Smooth muscle cell (in vitro differentiated cells): ENCODE measurements around the gene SMAP2. TPM values are rescaled to one million over a fixed set of nuclear protein-coding genes. Genes with fewer than 3 reads are reported as not detected.

Source experiments
- DNase-seq: peaks from one replicate; lab custom pipeline; 2025; ENCODE audit not compliant: unreplicated experiment; lab: John Stamatoyannopoulos, UW
- H2AFZ ChIP-seq: fragments of 200-600 bp; sonication (generic); 2 replicates; pipeline ENCODE4 v1.6.0; 2016; ENCODE audit warnings: antibody characterized with exemption, low read depth, mild to moderate bottlenecking
- H3F3A ChIP-seq: fragments of 200-600 bp; sonication (generic); 2 replicates; pipeline ENCODE4 v1.6.0; 2017; ENCODE audit warnings: antibody characterized with exemption, low read depth
- H3K27ac ChIP-seq: fragments of 200-600 bp; sonication (generic); 2 replicates; pipeline ENCODE4 v1.5.1; 2016; ENCODE audit warnings: low read depth, mild to moderate bottlenecking
- H3K27me3 ChIP-seq: fragments of 200-600 bp; sonication (generic); 2 replicates; pipeline ENCODE4 v1.6.1; 2016; ENCODE audit warnings: low read depth, mild to moderate bottlenecking
- H3K36me3 ChIP-seq: fragments of 200-600 bp; sonication (generic); 2 replicates; pipeline ENCODE4 v1.5.1; 2016; ENCODE audit warnings: low read depth
- H3K4me1 ChIP-seq: fragments of 200-600 bp; sonication (generic); 2 replicates; pipeline ENCODE4 v1.5.1; 2016; ENCODE audit warnings: low read depth
- H3K4me2 ChIP-seq: fragments of 200-600 bp; sonication (generic); 2 replicates; pipeline ENCODE4 v1.6.0; 2016; ENCODE audit warnings: mild to moderate bottlenecking
- H3K4me3 ChIP-seq: fragments of 200-600 bp; sonication (generic); 2 replicates; pipeline ENCODE4 v1.5.1; 2016; ENCODE audit warnings: mild to moderate bottlenecking
- H3K79me2 ChIP-seq: fragments of 200-600 bp; sonication (generic); 2 replicates; pipeline ENCODE4 v1.6.0; 2016; ENCODE audit warnings: low read depth, mild to moderate bottlenecking
- H3K9ac ChIP-seq: fragments of 200-600 bp; sonication (generic); 2 replicates; pipeline ENCODE4 v1.6.0; 2016; ENCODE audit warnings: low read depth
- H3K9me3 ChIP-seq: fragments of 200-600 bp; sonication (generic); replicated peaks from 2 replicates; pipeline ENCODE4 v1.5.1; 2016; ENCODE audit warnings: low read depth
- H4K20me1 ChIP-seq: fragments of 200-600 bp; sonication (generic); 2 replicates; pipeline ENCODE4 v1.6.0; 2016; ENCODE audit warnings: low read depth
- WGBS: methylation state at CpG from one replicate; pipeline ENCODE4 v1.1.7; 2016; ENCODE audit warnings: low lambda C conversion rate; 5-methylcytosine and 5-hydroxymethylcytosine counted together
- polyA plus RNA-seq: library from polyadenylated mRNA; unstranded; fragments of >200 nt; fragmentation: Nextera tagmentation; extraction: Ambion mirVana; gene quantifications from 2 replicates; pipeline ENCODE4 v1.2.1, GENCODE V29; 2016
- total RNA-seq: library from RNA; depleted of rRNA; stranded (reverse); fragments of >200 nt; gene quantifications from 2 replicates; pipeline ENCODE4 v1.2.3, GENCODE V29; 2014
- TF ChIP-seq, protein P1 (sequence below): fragments of 200-600 bp; sonication (generic); IDR thresholded peaks from 2 replicates; pipeline ENCODE4 v1.5.1; 2017; ENCODE audit warnings: borderline replicate concordance, mild to moderate bottlenecking, antibody characterized with exemption; ENCODE audit not compliant: insufficient read depth, poor library complexity, severe bottlenecking

The SMAP2 gene
- total and polyA plus RNA-seq, 2 experiments from 2014 or later, result 18.4 to 29.7 TPM

DNA sequence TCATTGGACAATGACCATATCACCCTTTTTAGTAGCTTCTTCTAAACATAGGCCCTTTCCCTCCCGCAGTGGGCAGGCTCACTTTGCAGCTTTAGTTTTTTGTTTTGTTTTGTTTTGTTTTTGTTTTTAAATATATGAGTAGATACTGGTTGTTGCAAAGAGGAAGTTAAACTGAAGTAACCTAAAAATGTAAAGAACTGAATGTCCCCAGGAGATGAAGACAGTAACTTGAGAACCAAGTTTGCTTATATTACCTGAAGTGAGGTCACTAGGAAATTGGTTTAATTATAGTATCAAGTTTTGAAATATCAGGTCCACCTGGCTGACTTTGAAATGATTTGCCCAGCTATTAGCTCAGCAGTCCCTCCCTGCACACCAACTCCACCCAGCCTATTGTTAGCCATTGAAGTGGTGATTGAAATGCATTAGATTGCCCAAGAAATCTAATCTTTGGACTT lies 18.2 kb downstream of the SMAP2 start:
- DNase-seq, result no peak
- Histone ChIP-seq H3K9me3 (no peaks in the 10 kb centered on the region), H3K4me2 (no peak overlapping the region), H3K36me3 (no peaks in the 10 kb centered on the region), H3K27me3 (no peaks in the 10 kb centered on the region), H3K27ac (no peak overlapping the region), H3K4me1 (peaks cover 5% of the 10 kb centered on the region), H4K20me1 (peaks cover 77% of the 10 kb centered on the region), H3K4me3 (no peak overlapping the region), H2AFZ (no peak overlapping the region), H3K9ac (no peak overlapping the region), H3K79me2 (peaks cover 31% of the 10 kb centered on the region), H3F3A (peaks cover 8% of the 10 kb centered on the region)
- TF ChIP-seq, protein P1, sequence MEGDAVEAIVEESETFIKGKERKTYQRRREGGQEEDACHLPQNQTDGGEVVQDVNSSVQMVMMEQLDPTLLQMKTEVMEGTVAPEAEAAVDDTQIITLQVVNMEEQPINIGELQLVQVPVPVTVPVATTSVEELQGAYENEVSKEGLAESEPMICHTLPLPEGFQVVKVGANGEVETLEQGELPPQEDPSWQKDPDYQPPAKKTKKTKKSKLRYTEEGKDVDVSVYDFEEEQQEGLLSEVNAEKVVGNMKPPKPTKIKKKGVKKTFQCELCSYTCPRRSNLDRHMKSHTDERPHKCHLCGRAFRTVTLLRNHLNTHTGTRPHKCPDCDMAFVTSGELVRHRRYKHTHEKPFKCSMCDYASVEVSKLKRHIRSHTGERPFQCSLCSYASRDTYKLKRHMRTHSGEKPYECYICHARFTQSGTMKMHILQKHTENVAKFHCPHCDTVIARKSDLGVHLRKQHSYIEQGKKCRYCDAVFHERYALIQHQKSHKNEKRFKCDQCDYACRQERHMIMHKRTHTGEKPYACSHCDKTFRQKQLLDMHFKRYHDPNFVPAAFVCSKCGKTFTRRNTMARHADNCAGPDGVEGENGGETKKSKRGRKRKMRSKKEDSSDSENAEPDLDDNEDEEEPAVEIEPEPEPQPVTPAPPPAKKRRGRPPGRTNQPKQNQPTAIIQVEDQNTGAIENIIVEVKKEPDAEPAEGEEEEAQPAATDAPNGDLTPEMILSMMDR, result no peak
- WGBS, result 100% methylated on average over 1 of the region's 1 CpG

GRCh38 chr1:40392221-40392620 lies 18.7 kb downstream of the SMAP2 start:
- Histone ChIP-seq H3K4me2 (no peak overlapping the region), H4K20me1 (peaks cover 77% of the 10 kb centered on the region), H3K4me1 (peaks cover 5% of the 10 kb centered on the region), H3K27ac (no peak overlapping the region), H3K27me3 (no peaks in the 10 kb centered on the region), H2AFZ (no peak overlapping the region), H3K79me2 (peaks cover 31% of the 10 kb centered on the region), H3K9me3 (no peaks in the 10 kb centered on the region), H3F3A (peaks cover 3% of the 10 kb centered on the region), H3K36me3 (no peaks in the 10 kb centered on the region), H3K4me3 (no peak overlapping the region), H3K9ac (no peak overlapping the region)
- no peak for DNase-seq
- TF ChIP-seq, protein P1, result no peak
- WGBS, result 32% methylated on average over 3 of the region's 3 CpGs

DNA sequence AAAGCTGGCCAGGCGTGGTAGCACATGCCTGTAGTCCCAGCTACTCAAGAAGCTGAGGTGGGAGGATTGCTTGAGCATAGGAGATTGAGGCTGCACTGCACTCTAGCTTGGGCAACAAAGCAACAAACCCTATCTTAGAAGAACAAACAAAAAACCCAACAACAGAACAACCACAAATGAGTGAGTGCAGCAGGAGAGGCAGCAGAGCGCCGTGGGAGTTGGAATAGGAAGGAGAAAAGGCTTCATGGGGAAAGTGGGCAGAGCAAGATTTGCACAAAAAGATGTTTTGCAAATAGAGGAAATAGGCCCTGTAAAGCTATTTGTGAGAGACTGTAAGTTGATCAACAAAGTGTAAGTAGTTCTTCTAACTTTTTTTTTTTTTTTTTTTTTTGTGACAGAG lies 19.6 kb downstream of the SMAP2 start:
- H3K27ac ChIP-seq, result no peak overlapping the region
- H3K4me3 ChIP-seq, result no peak overlapping the region
- no peaks in the 10 kb centered on the region for H3K36me3 ChIP-seq
- H3K9ac ChIP-seq, result no peak overlapping the region
- peaks cover 79% of the 10 kb centered on the region for H4K20me1 ChIP-seq
- H3F3A ChIP-seq, result peaks cover 2% of the 10 kb centered on the region
- no peak for DNase-seq
- WGBS, result 92% methylated on average over 3 of the region's 3 CpGs
- H3K27me3 ChIP-seq, result no peaks in the 10 kb centered on the region
- no peak overlapping the region for H3K4me2 ChIP-seq
- peaks cover 39% of the 10 kb centered on the region for H3K79me2 ChIP-seq
- TF ChIP-seq, protein P1, result no peak
- no peaks in the 10 kb centered on the region for H3K9me3 ChIP-seq
- peaks cover 5% of the 10 kb centered on the region for H3K4me1 ChIP-seq
- no peak overlapping the region for H2AFZ ChIP-seq

- Histone ChIP-seq H3K4me1 (peaks cover 5% of the 10 kb centered on the region), H3K4me2 (no peak overlapping the region), H3K36me3 (no peaks in the 10 kb centered on the region), H3K27ac (peak overlapping the region; percentile 61), H3K27me3 (no peaks in the 10 kb centered on the region), H4K20me1 (peaks cover 77% of the 10 kb centered on the region), H3K79me2 (peaks cover 43% of the 10 kb centered on the region), H3K9ac (no peak overlapping the region), H3K9me3 (no peaks in the 10 kb centered on the region), H3F3A (peaks cover 2% of the 10 kb centered on the region), H3K4me3 (no peak overlapping the region), H2AFZ (no peak overlapping the region)
- TF ChIP-seq, protein P1, result no peak
- DNase-seq, result no peak
- WGBS, result 73% methylated on average over 3 of the region's 3 CpGs
Measured at GRCh38 chr1:40394491-40395172, 21.1 kb downstream of the SMAP2 start.
